CD4-positive, alpha-beta T cell (primary cell): Measurements from ENCODE around the gene PNKP. TPM values are rescaled to one million over a fixed set of nuclear protein-coding genes. Genes with fewer than 3 reads are reported as not detected.
A peak's percentile ranks its signal among the peaks of the same experiment; 100 is the strongest.

Experiments
- ATAC-seq: fragments of 200-7000 bp; cut with Tn5 transposase; one replicate; pipeline ENCODE4 v1.10.0; 2022; ENCODE audit warnings: mild to moderate bottlenecking; ENCODE audit not compliant: poor library complexity
- CTCF ChIA-PET: fragments of 350-600 bp; sonication (Branson Sonifier 250); formaldehyde crosslinking; loops from one replicate; lab custom pipeline; 2021; ENCODE audit warnings: antibody characterized with exemption, inconsistent platforms; lab: Charles Lee
- POLR2A ChIA-PET: fragments of 350-600 bp; sonication (Branson Sonifier 250); formaldehyde crosslinking; loops from one replicate; lab custom pipeline; 2021; ENCODE audit warnings: antibody characterized with exemption, inconsistent platforms; lab: Charles Lee
- DNase-seq, 14 experiments: peaks; one replicate each; pipeline ENCODE4 v3.0.0-alpha.2; 2013 to 2020; ENCODE audit warnings: mixed read lengths in 2 of 14
- H3K27ac ChIP-seq, 2 donors: one replicate each; pipeline versions ENCODE4 v1.5.1 to v1.7.0; 2013; ENCODE audit warnings: low read length in 2 of 2, low read depth in 1 of 2, mild to moderate bottlenecking in 1 of 2
- H3K27me3 ChIP-seq, 2 experiments: 1 replicate in 1 of 2; 2 replicates in 1 of 2; pipeline versions ENCODE4 v1.6.1 to v1.7.0; 2013; ENCODE audit warnings: low read length in 2 of 2, control low read depth in 1 of 2, mild to moderate bottlenecking in 1 of 2, moderate library complexity in 1 of 2; ENCODE audit not compliant: insufficient read depth in 2 of 2, control insufficient read depth in 1 of 2
- H3K36me3 ChIP-seq: one replicate; pipeline ENCODE4 v1.6.1; 2013; ENCODE audit warnings: low read length, control low read depth; ENCODE audit not compliant: insufficient read depth
- H3K4me1 ChIP-seq: one replicate; pipeline ENCODE4 v1.6.1; 2013; ENCODE audit warnings: low read length, control low read depth; ENCODE audit not compliant: insufficient read depth
- H3K4me3 ChIP-seq: one replicate; pipeline ENCODE4 v1.5.1; 2013; ENCODE audit warnings: mild to moderate bottlenecking, low read length, moderate library complexity
- H3K9me3 ChIP-seq, 2 experiments: 1 replicate in 1 of 2; 2 replicates in 1 of 2; pipeline versions ENCODE4 v1.6.1 to v1.7.0; 2013; ENCODE audit warnings: low read length in 2 of 2, mild to moderate bottlenecking in 2 of 2, control low read depth in 1 of 2, moderate library complexity in 1 of 2; ENCODE audit not compliant: control insufficient read depth in 1 of 2, insufficient read depth in 1 of 2
- H3K27ac Mint-ChIP-seq: one replicate; pipeline ENCODE4 v1.8.0; 2020; ENCODE audit warnings: mixed read lengths
- H3K27me3 Mint-ChIP-seq: one replicate; pipeline ENCODE4 v1.8.0; 2021; ENCODE audit warnings: mixed read lengths
- H3K36me3 Mint-ChIP-seq: one replicate; pipeline ENCODE4 v1.8.0; 2021; ENCODE audit warnings: low read depth, mixed read lengths
- H3K4me1 Mint-ChIP-seq: one replicate; pipeline ENCODE4 v1.8.0; 2021; ENCODE audit warnings: low read depth, mixed read lengths
- H3K4me3 Mint-ChIP-seq: one replicate; pipeline ENCODE4 v1.8.0; 2020; ENCODE audit warnings: mild to moderate bottlenecking, mixed read lengths
- H3K9me3 Mint-ChIP-seq: one replicate; pipeline ENCODE4 v1.8.0; 2020; ENCODE audit warnings: mixed read lengths
- CTCF ChIP-seq: fragments of 200-600 bp; IDR thresholded peaks from one replicate; pipeline ENCODE4 v1.8.0; 2022; ENCODE audit warnings: antibody characterized with exemption, mild to moderate bottlenecking
- intact Hi-C, 2 experiments: fragments of 100-400 bp; cut with DNase I in 1 of 2; cut with micrococcal nuclease in 1 of 2; formaldehyde crosslinking; loops; one replicate each; pipeline versions ENCODE4 v1.15.1 to v1.9.0; 2023 to 2025; cut with DNase I, micrococcal nuclease
- total RNA-seq, 174 experiments: library from RNA in 2 of 174; stranded (reverse) in 2 of 174; gene quantifications; one replicate each; pipeline ENCODE4 v1.2.3 and lab custom pipeline; 2021 to 2026

The PNKP gene
- total RNA-seq, 2 experiments from 2014 or later: 96.1 to 98.1 TPM

- intact Hi-C loops: loop anchor here (2.0 kb wide), 2 partner anchors 15 to 37 kb away; partner anchors contain the start of genes AKT1S1 (in 1 of the 2), ATF5 (in 1 of the 2), NUP62 (in 1 of the 2) and TBC1D17 (in 1 of the 2)
- ChIA-PET CTCF (interaction anchor here (1.4 kb wide), 1 partner anchor 46 kb away, joined by 4 read pairs; no protein-coding TSS in a partner anchor), POLR2A (interaction anchor here (1.0 to 1.6 kb wide), 2 partner anchors 14 to 38 kb away, joined by 6 read pairs; partner anchors contain the start of genes AKT1S1, ATF5, NUP62 and TBC1D17)
- no peak overlapping the region for H3K27ac Mint-ChIP-seq
- H3K9me3 Mint-ChIP-seq: no peaks in the 10 kb centered on the region
- Histone ChIP-seq H3K36me3 (peaks cover 3% of the 10 kb centered on the region), H3K27me3 (no peaks in the 10 kb centered on the region), H3K4me3 (no peak overlapping the region), H3K27ac (no peak overlapping the region), H3K4me1 (peaks cover 40% of the 10 kb centered on the region), H3K9me3 (no peaks in the 10 kb centered on the region)
- DNase-seq (peak in 1 of 14 experiments; percentile 46), ATAC-seq (no peak)
- peaks cover 24% of the 10 kb centered on the region for H3K4me1 Mint-ChIP-seq
- no peak for TF ChIP-seq CTCF
- H3K27me3 Mint-ChIP-seq: no peaks in the 10 kb centered on the region
- peaks cover 2% of the 10 kb centered on the region for H3K36me3 Mint-ChIP-seq
- H3K4me3 Mint-ChIP-seq: no peak overlapping the region
Measured at GRCh38 chr19:49891393-49891792, 24.0 kb upstream of the PNKP start.

- intact Hi-C loops: loop anchor here (1.0 to 2.0 kb wide), 3 partner anchors 12 to 38 kb away; partner anchors contain the start of genes AKT1S1 (in 1 of the 2), ATF5 (in 1 of the 2), NUP62 (in 1 of the 2) and TBC1D17 (in 1 of the 2)
- no peak overlapping the region for H3K27ac Mint-ChIP-seq
- Histone ChIP-seq H3K27me3 (no peaks in the 10 kb centered on the region), H3K4me1 (peaks cover 32% of the 10 kb centered on the region), H3K4me3 (peak overlapping the region; percentile 66), H3K36me3 (peaks cover 7% of the 10 kb centered on the region), H3K9me3 (no peaks in the 10 kb centered on the region), H3K27ac (peak overlapping the region in 1 of 2 donors; percentile 21)
- no peaks in the 10 kb centered on the region for H3K27me3 Mint-ChIP-seq
- no peaks in the 10 kb centered on the region for H3K9me3 Mint-ChIP-seq
- peak overlapping the region; percentile 79 for H3K4me3 Mint-ChIP-seq
- H3K4me1 Mint-ChIP-seq: peaks cover 16% of the 10 kb centered on the region
- ChIA-PET POLR2A (interaction anchor here (0.9 to 1.6 kb wide), 3 partner anchors 13 to 124 kb away, joined by 3 to 10 read pairs (median 6); partner anchors contain the start of genes AKT1S1, AP2A1, ATF5 and NUP62), CTCF (interaction anchor here (0.5 to 1.7 kb wide), 9 partner anchors 14 to 161 kb away, joined by 3 to 10 read pairs (median 4); partner anchors contain the start of genes AKT1S1, FUZ and TBC1D17)
- H3K36me3 Mint-ChIP-seq: peaks cover 5% of the 10 kb centered on the region
- TF ChIP-seq CTCF: peak; percentile 51
- ATAC-seq: peak; percentile 87
- peak; percentile 47 to 89 (median 66) for DNase-seq
Measured at GRCh38 chr19:49890349-49891311, 23.3 kb upstream of the PNKP start.
